Esophagus squamous epithelium (tissue), 4 donors: ENCODE results near the gene CCL23.

ENCODE experiments used
- CTCF ChIP-seq, 6 experiments: fragments of 450-650 bp in 4 of 6; fragments of 200-600 bp in 2 of 6; sonication (generic) in 2 of 6; IDR thresholded peaks; one replicate each; pipeline ENCODE4 v1.5.1; 2016 to 2019; ENCODE audit warnings: antibody characterized with exemption in 6 of 6, mild to moderate bottlenecking in 4 of 6, moderate library complexity in 4 of 6
- POLR2A ChIP-seq, 4 donors: fragments of 450-650 bp; IDR thresholded peaks; one replicate each; pipeline ENCODE4 v1.6.1; 2017; ENCODE audit warnings: antibody characterized with exemption in 4 of 4, mild to moderate bottlenecking in 4 of 4, moderate library complexity in 3 of 4

GRCh38 chr17:35998018-35998545 lies 19.7 kb downstream of the CCL23 start:
- TF ChIP-seq CTCF (IDR thresholded peaks at IDR 0.05) = no peak
- TF ChIP-seq POLR2A (IDR thresholded peaks at IDR 0.05) = no peak
